Keratinocyte (primary cell): ENCODE data around the gene CD163.

Source experiments
- EZH2 ChIP-seq: IDR thresholded peaks from one replicate; pipeline ENCODE4 v1.6.1; 2012; ENCODE audit warnings: inconsistent platforms, mild to moderate bottlenecking, low read length, moderate library complexity
- TF ChIP-seq, protein P1 (sequence below), 3 experiments: IDR thresholded peaks in 1 of 3; conservative IDR thresholded peaks in 1 of 3; optimal IDR thresholded peaks in 1 of 3; 2 replicates in 2 of 3; 3 replicates in 1 of 3; pipeline versions ENCODE3 to v1.5.1; 2011; ENCODE audit warnings: low read length in 3 of 3, mild to moderate bottlenecking in 3 of 3, moderate library complexity in 2 of 3, control low read depth in 1 of 3, inconsistent platforms in 1 of 3; ENCODE audit not compliant: insufficient read depth in 2 of 3; ENCODE audit errors: extremely low read depth in 1 of 3

DNA sequence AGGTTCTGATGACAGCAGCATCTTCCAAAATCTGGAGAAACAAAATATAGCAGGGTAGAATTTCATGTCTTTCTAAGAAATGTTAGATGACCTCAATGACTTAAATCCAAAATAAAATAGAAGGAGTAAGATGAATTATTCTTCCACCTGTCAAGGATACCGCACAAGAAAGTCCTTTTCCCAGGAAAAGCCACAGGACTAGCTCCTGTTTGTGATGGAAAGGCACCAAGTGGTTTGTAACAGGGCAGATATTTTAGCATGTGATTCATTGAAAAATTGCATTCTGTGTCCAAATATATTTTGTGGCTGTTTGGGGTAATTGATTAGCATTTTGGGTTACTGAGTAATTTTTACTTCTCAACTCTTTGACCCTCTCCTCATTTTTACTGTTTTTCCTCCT, 62.4 kb downstream of the CD163 start:
- TF ChIP-seq, protein P1, sequence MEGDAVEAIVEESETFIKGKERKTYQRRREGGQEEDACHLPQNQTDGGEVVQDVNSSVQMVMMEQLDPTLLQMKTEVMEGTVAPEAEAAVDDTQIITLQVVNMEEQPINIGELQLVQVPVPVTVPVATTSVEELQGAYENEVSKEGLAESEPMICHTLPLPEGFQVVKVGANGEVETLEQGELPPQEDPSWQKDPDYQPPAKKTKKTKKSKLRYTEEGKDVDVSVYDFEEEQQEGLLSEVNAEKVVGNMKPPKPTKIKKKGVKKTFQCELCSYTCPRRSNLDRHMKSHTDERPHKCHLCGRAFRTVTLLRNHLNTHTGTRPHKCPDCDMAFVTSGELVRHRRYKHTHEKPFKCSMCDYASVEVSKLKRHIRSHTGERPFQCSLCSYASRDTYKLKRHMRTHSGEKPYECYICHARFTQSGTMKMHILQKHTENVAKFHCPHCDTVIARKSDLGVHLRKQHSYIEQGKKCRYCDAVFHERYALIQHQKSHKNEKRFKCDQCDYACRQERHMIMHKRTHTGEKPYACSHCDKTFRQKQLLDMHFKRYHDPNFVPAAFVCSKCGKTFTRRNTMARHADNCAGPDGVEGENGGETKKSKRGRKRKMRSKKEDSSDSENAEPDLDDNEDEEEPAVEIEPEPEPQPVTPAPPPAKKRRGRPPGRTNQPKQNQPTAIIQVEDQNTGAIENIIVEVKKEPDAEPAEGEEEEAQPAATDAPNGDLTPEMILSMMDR (optimal IDR thresholded peaks at IDR 0.05 in 1 of 3, IDR thresholded peaks at IDR 0.05 in 1 of 3, conservative IDR thresholded peaks at IDR 0.05 in 1 of 3; ENCODE audit: extremely low read depth in 1 of 3, insufficient read depth in 2 of 3, low read length in 3 of 3) = no peak
- TF ChIP-seq EZH2 = no peak
